SJCRH30 (cell line): ENCODE data around the gene BAZ2B. TPM values are rescaled to one million over a fixed set of nuclear protein-coding genes. Genes with fewer than 3 reads are reported as not detected.
A peak's percentile ranks its signal among the peaks of the same experiment; 100 is the strongest.

Source experiments
- DNase-seq, 2 experiments: peaks; one replicate each; pipeline ENCODE4 v3.0.0-alpha.2; 2015 to 2020
- H3K27ac ChIP-seq: fragments of 250-450 bp; sonication (Bioruptor Pico); 2 replicates; pipeline ENCODE4 v1.5.1; 2020; ENCODE audit warnings: mild to moderate bottlenecking, moderate library complexity
- H3K27me3 ChIP-seq: fragments of 250-450 bp; sonication (Bioruptor Pico); 2 replicates; pipeline ENCODE4 v1.5.1; 2020; ENCODE audit warnings: mild to moderate bottlenecking, moderate library complexity
- H3K36me3 ChIP-seq: fragments of 250-450 bp; sonication (Bioruptor Pico); 2 replicates; pipeline ENCODE4 v1.5.1; 2020; ENCODE audit warnings: mild to moderate bottlenecking, moderate library complexity
- H3K4me1 ChIP-seq: fragments of 250-450 bp; sonication (Bioruptor Pico); 2 replicates; pipeline ENCODE4 v1.5.1; 2020; ENCODE audit warnings: mild to moderate bottlenecking, moderate library complexity
- H3K4me3 ChIP-seq: fragments of 250-450 bp; sonication (Bioruptor Pico); 2 replicates; pipeline ENCODE4 v1.5.1; 2020; ENCODE audit warnings: mild to moderate bottlenecking, moderate library complexity
- H3K9me3 ChIP-seq: fragments of 250-450 bp; sonication (Bioruptor Pico); replicated peaks from 2 replicates; pipeline ENCODE4 v1.5.1; 2020; ENCODE audit warnings: mild to moderate bottlenecking, moderate library complexity
- total RNA-seq: library from RNA; depleted of rRNA; stranded (reverse); fragments of >200 nt; shearing (Covaris generic); gene quantifications from 2 replicates; pipeline ENCODE4 v1.2.3, GENCODE V29; 2014

BAZ2B gene
- total RNA-seq, 1 experiment from 2014 or later: 38.5 TPM

DNA sequence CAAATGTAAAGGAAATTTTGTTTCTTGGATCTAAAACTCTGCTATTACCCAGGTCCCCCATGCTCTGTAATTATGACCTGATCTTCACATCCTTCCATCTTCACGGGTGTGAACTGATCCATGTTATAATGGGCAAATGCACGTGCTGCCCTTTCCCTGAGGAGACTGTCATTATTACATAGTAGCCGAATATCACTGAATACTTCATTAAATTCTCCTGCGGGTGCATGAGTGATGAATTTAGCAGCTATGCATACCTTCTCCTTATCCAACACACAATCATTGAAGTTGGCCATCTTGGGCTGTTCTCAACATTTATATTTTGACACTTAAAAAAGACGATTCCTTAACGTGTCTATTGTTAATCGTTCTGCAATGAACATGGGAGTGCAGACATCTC is 153.4 kb downstream of the BAZ2B start:
- no peaks in the 10 kb centered on the region for H3K4me1 ChIP-seq
- peaks cover 5% of the 10 kb centered on the region for H3K36me3 ChIP-seq
- no peak overlapping the region for H3K4me3 ChIP-seq
- DNase-seq: no peak
- H3K9me3 ChIP-seq: no peaks in the 10 kb centered on the region
- no peaks in the 10 kb centered on the region for H3K27me3 ChIP-seq
- H3K27ac ChIP-seq: no peak overlapping the region

GRCh38 chr2:159462201-159462785 is 154.1 kb downstream of the BAZ2B start:
- H3K4me1 ChIP-seq: no peaks in the 10 kb centered on the region
- DNase-seq: no peak
- H3K4me3 ChIP-seq: no peak overlapping the region
- no peaks in the 10 kb centered on the region for H3K9me3 ChIP-seq
- H3K36me3 ChIP-seq: peaks cover 5% of the 10 kb centered on the region
- H3K27me3 ChIP-seq: no peaks in the 10 kb centered on the region
- no peak overlapping the region for H3K27ac ChIP-seq

DNA sequence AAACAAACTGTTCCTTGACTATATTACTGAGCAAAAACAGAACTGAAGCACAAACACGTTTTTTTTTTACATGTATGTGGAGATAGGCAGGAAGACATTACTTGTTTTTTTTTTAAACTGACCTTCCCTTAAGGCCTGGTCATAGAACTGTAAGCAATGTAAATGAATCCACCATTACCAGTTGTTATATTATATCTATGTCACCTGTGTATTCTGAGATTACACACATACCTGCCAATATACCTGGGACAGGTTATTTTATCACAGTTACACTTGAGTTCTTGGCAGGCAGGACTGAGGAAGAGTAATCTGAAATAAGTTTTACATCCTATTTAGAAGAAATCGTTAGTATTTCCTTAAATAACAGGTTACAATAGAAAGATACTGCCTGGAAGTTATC is 155.3 kb downstream of the BAZ2B start:
- H3K4me3 ChIP-seq: no peak overlapping the region
- DNase-seq: no peak
- H3K36me3 ChIP-seq: peaks cover 5% of the 10 kb centered on the region
- H3K9me3 ChIP-seq: no peaks in the 10 kb centered on the region
- no peaks in the 10 kb centered on the region for H3K4me1 ChIP-seq
- no peak overlapping the region for H3K27ac ChIP-seq
- H3K27me3 ChIP-seq: no peaks in the 10 kb centered on the region

- Histone ChIP-seq H3K27ac (no peak overlapping the region), H3K9me3 (no peaks in the 10 kb centered on the region), H3K27me3 (no peaks in the 10 kb centered on the region), H3K4me1 (no peaks in the 10 kb centered on the region), H3K4me3 (no peak overlapping the region), H3K36me3 (peaks cover 5% of the 10 kb centered on the region)
- DNase-seq: no peak
These were observed 156.1 kb downstream of the BAZ2B start for GRCh38 chr2:159460227-159460626.

- Histone ChIP-seq H3K9me3 (no peaks in the 10 kb centered on the region), H3K27ac (no peak overlapping the region), H3K36me3 (peaks cover 3% of the 10 kb centered on the region), H3K27me3 (no peaks in the 10 kb centered on the region), H3K4me1 (no peaks in the 10 kb centered on the region), H3K4me3 (no peak overlapping the region)
- DNase-seq: no peak
These were observed 157.1 kb downstream of the BAZ2B start for GRCh38 chr2:159459279-159459678.

DNA sequence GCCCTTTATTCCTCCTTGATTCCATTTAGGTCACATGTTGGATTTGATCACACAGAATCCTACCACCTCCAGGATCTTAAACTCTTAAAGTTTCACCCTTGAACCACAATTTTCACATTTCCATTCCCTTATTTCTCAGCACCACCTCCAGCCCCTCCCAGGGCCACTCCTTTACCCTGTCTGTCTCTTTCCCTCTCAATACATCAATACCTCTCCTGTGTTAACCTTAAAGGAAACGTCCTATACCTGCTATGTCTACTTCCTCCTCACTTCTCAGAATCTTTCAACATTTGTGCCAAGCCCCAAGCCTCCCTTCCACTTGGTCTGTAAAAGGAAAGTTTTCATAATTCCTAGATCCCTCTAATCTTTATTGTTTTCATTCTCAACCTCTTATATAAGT is 158.8 kb downstream of the BAZ2B start:
- no peak for DNase-seq
- no peak overlapping the region for H3K27ac ChIP-seq
- no peaks in the 10 kb centered on the region for H3K9me3 ChIP-seq
- H3K4me1 ChIP-seq: no peaks in the 10 kb centered on the region
- H3K4me3 ChIP-seq: no peak overlapping the region
- H3K27me3 ChIP-seq: no peaks in the 10 kb centered on the region
- no peaks in the 10 kb centered on the region for H3K36me3 ChIP-seq

DNA sequence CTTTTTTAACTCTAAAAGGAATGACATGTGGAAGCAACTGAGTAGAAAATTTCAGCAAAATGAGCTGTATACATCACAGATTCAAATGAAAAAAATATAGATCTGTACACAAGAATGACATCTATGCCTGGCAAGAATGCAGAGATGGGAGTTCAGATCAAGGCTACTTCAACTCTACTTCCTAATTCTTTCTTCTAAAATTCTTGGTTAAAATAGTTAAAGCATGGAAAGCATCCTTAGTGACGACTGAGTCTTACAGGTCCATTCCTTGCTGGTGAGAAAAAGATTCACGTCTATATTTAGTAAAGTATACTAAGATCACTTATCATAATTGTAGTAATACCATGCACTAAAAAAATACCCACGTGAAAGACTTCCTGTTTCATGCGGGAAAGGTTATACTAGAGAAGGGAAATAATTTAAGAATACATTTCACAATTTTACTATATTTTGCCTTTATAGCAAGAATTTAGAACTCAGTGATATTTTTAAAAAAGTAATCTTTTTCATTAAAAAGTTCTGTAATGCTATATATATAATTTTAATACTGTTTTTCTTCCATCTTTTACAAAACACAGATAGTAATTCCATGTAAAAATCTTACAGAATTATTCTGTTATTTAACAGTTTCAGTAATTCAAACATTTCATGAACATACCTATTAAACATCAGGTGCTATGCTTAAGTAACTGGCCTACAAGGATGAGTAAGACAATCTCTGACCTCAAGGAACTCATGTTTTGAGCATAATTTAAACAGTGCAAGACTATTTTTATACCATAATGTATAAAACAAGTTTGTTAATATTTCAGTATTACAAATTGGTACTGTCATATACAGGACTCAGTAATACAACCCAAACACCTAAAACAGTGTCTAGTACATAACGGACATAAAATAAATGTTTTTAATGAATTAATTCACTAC is 159.6 kb downstream of the BAZ2B start:
- H3K36me3 ChIP-seq: no peaks in the 10 kb centered on the region
- DNase-seq: no peak
- H3K4me3 ChIP-seq: no peak overlapping the region
- H3K27ac ChIP-seq: no peak overlapping the region
- no peaks in the 10 kb centered on the region for H3K9me3 ChIP-seq
- no peaks in the 10 kb centered on the region for H3K27me3 ChIP-seq
- no peaks in the 10 kb centered on the region for H3K4me1 ChIP-seq

GRCh38 chr2:159455330-159455918 is 160.9 kb downstream of the BAZ2B start:
- H3K27ac ChIP-seq: no peak overlapping the region
- H3K4me1 ChIP-seq: no peaks in the 10 kb centered on the region
- H3K36me3 ChIP-seq: no peaks in the 10 kb centered on the region
- no peaks in the 10 kb centered on the region for H3K27me3 ChIP-seq
- H3K4me3 ChIP-seq: no peak overlapping the region
- DNase-seq: no peak
- no peaks in the 10 kb centered on the region for H3K9me3 ChIP-seq

GRCh38 chr2:159454185-159454584 is 162.2 kb downstream of the BAZ2B start:
- Histone ChIP-seq H3K4me3 (no peak overlapping the region), H3K36me3 (no peaks in the 10 kb centered on the region), H3K27me3 (no peaks in the 10 kb centered on the region), H3K27ac (no peak overlapping the region), H3K4me1 (peaks cover 8% of the 10 kb centered on the region), H3K9me3 (no peaks in the 10 kb centered on the region)
- DNase-seq: no peak

GRCh38 chr2:159450180-159450579 is 166.2 kb downstream of the BAZ2B start:
- H3K27ac ChIP-seq: peak overlapping the region; percentile 29
- H3K4me1 ChIP-seq: peaks cover 10% of the 10 kb centered on the region
- H3K27me3 ChIP-seq: no peaks in the 10 kb centered on the region
- no peaks in the 10 kb centered on the region for H3K9me3 ChIP-seq
- no peak overlapping the region for H3K4me3 ChIP-seq
- peak; percentile 23 to 42 for DNase-seq
- H3K36me3 ChIP-seq: no peaks in the 10 kb centered on the region

GRCh38 chr2:159449504-159450124 is 166.7 kb downstream of the BAZ2B start:
- H3K27me3 ChIP-seq: no peaks in the 10 kb centered on the region
- DNase-seq: peak; percentile 25 to 72
- peak overlapping the region; percentile 29 for H3K27ac ChIP-seq
- no peaks in the 10 kb centered on the region for H3K36me3 ChIP-seq
- H3K4me1 ChIP-seq: peaks cover 10% of the 10 kb centered on the region
- H3K9me3 ChIP-seq: no peaks in the 10 kb centered on the region
- H3K4me3 ChIP-seq: no peak overlapping the region

- H3K4me3 ChIP-seq: no peak overlapping the region
- no peaks in the 10 kb centered on the region for H3K27me3 ChIP-seq
- H3K9me3 ChIP-seq: no peaks in the 10 kb centered on the region
- peaks cover 2% of the 10 kb centered on the region; the same call in 1 of the 2 replicates for H3K36me3 ChIP-seq
- DNase-seq: no peak
- H3K4me1 ChIP-seq: peaks cover 10% of the 10 kb centered on the region
- no peak overlapping the region for H3K27ac ChIP-seq
These were observed 169.5 kb downstream of the BAZ2B start for GRCh38 chr2:159446817-159447216.

DNA sequence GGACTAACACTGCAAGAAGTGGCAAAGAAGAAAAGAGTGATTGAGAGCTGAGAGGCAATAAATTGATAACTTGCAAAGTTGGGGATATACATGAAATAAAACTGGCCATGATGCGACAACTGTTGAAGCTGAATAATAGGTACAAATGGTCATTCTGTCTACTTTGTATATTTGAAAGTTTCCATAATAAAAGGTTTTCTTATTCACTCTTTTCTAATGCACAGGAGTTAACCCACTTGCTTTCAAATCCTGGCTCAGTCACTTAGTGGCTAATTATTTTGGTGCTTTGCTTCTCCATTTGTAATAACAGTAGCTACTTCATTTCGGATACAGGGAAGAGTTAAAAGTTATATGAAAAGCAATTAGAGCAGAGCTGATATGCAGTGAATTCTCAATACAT is 170.1 kb downstream of the BAZ2B start:
- no peak for DNase-seq
- Histone ChIP-seq H3K36me3 (peaks cover 2% of the 10 kb centered on the region; the same call in 1 of the 2 replicates), H3K27me3 (no peaks in the 10 kb centered on the region), H3K4me3 (no peak overlapping the region), H3K9me3 (no peaks in the 10 kb centered on the region), H3K4me1 (peaks cover 10% of the 10 kb centered on the region), H3K27ac (no peak overlapping the region)

DNA sequence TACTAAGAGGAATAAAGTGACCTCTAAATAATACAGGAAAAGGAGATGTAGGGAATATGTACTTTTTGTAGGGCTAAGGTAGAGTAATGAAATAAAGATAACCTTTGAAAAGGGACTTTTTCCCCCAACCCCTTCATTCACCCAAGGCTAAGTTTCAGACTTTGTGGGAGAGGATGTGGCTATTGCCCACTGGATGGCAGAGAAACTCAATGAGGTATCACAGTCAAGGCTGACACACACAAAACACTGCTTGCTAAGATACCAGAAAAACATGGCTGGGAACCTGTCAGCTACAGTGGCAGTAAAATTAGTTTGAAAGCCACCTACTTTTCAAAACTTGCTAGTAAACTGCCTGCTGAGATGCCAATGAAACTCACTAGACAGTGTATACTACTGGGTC is 171.0 kb downstream of the BAZ2B start:
- no peaks in the 10 kb centered on the region for H3K27me3 ChIP-seq
- no peak for DNase-seq
- H3K4me3 ChIP-seq: no peak overlapping the region
- no peaks in the 10 kb centered on the region for H3K9me3 ChIP-seq
- peaks cover 10% of the 10 kb centered on the region for H3K4me1 ChIP-seq
- peaks cover 2% of the 10 kb centered on the region; the same call in 1 of the 2 replicates for H3K36me3 ChIP-seq
- H3K27ac ChIP-seq: no peak overlapping the region

DNA sequence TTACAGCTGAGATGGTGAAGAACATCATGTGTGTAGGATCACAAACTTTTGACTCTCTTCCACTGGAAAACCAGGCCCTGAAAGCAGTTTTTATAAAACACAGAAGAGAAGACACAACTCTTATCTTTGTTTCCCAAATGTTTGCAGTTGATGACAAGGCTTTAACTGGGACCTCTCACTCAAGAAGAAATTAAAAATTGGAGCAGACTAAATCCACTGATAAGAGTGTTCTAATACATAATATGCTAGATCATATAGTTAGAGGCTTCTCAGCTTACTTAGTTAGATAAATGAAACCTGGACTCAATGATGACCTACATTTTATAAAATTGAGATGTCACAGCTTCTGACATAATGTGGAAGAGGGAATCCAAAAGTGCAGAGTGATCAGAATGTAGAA is 171.6 kb downstream of the BAZ2B start:
- Histone ChIP-seq H3K36me3 (peaks cover 2% of the 10 kb centered on the region; the same call in 1 of the 2 replicates), H3K4me3 (no peak overlapping the region), H3K27ac (no peak overlapping the region), H3K9me3 (no peaks in the 10 kb centered on the region), H3K27me3 (no peaks in the 10 kb centered on the region), H3K4me1 (peaks cover 7% of the 10 kb centered on the region)
- no peak for DNase-seq
